SKM-1 treated with dmso at 0.1 percent for 144 hours (cell line): ENCODE measurements around the gene SPINK5.
"Not testable (repeated sequence)": the region's sequence is repeated elsewhere in the genome, so short reads cannot be mapped to it uniquely, and the experiment has no call there.

Source experiments
- DNase-seq: peaks from one replicate; lab custom pipeline; 2025; ENCODE audit not compliant: unreplicated experiment; lab: John Stamatoyannopoulos, UW

SPINK5 gene, protein sequence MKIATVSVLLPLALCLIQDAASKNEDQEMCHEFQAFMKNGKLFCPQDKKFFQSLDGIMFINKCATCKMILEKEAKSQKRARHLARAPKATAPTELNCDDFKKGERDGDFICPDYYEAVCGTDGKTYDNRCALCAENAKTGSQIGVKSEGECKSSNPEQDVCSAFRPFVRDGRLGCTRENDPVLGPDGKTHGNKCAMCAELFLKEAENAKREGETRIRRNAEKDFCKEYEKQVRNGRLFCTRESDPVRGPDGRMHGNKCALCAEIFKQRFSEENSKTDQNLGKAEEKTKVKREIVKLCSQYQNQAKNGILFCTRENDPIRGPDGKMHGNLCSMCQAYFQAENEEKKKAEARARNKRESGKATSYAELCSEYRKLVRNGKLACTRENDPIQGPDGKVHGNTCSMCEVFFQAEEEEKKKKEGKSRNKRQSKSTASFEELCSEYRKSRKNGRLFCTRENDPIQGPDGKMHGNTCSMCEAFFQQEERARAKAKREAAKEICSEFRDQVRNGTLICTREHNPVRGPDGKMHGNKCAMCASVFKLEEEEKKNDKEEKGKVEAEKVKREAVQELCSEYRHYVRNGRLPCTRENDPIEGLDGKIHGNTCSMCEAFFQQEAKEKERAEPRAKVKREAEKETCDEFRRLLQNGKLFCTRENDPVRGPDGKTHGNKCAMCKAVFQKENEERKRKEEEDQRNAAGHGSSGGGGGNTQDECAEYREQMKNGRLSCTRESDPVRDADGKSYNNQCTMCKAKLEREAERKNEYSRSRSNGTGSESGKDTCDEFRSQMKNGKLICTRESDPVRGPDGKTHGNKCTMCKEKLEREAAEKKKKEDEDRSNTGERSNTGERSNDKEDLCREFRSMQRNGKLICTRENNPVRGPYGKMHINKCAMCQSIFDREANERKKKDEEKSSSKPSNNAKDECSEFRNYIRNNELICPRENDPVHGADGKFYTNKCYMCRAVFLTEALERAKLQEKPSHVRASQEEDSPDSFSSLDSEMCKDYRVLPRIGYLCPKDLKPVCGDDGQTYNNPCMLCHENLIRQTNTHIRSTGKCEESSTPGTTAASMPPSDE

GRCh38 chr5:148063861-148064260 lies at the start of gene SPINK5:
TSS of gene SPINK5 (plus strand) at chr5:148063980. CDS start at chr5:148064045, 65 bp downstream.
- DNase-seq, result no peak

DNA sequence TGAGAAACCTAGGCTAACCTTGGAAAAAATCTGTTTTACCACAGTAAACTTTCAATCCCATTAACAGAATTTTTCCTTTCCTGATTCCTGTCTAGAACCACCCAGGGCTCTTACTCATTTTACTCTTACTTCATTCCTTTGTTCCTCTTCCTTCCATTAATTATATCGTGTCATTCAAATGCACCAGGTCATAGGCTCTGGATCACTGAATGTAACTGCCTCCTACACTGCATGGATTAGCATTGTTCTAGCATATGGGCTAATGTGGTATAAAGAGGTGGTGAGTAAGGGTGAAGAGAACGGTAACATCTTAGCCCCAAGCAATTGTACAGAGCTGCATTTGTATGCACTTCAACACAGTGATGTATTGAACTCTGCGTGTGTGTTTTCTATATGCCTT lies 49.5 kb upstream of the SPINK5 start:
- no peak for DNase-seq

GRCh38 chr5:148020257-148020988 lies 43.4 kb upstream of the SPINK5 start:
- no peak for DNase-seq

- no peak for DNase-seq
Measured at GRCh38 chr5:148027505-148027904, 36.3 kb upstream of the SPINK5 start.

DNA sequence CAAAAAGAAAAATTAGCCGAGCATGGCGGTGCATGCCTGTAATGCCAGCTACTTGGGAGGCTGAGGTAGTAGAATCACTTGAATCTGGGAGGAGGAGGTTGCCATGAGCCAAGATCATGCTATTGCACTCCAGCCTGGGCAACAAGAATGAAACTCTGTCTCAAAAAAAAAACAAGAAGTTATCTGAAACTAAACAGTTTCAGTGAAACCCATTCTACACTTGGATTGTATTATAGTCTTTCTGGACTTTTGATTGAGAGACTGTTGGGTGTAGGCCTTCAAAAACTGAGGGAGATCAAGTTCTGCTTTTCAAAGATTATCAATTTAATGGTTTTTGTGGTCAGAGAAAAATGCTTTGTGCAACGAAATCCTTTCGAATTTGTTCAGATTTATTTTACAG lies 34.6 kb upstream of the SPINK5 start:
- no peak for DNase-seq

DNA sequence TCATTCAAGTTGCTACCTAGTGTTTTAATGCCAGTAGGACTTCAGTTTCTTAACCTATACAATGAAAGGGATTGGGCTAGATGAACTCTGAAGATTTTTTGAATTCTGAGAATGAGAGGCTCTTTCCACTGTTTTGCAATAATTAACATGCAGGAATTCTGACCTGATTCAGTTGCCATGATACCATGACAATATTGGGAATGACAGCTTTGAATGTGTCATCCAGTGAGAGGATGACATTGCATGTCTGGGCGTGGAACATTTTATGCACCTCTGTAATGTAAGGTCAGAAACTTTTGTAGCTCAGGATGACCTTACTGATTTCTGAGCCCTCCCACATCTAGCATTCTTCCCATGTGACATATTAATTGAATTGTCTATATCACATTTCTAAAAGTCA lies 30.6 kb upstream of the SPINK5 start:
- no peak for DNase-seq

DNA sequence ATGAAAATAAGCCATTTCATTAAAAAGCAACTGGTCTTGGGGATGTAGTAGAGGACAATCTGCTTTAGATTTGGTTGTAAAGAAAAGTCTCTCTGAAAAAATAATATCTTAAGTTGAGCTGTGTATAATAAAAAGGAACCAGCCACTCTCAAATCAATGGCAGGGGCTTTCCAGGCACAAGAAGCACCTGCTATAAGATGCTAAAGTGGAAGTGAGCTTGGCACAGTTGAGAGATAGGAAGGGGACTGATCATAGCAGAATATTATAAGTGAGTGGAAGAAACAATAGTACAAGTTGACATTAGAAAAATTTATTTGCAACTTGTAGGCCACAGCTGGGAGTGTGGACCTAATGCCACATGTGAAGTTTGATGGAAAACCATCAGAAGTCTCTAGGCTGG lies 28.1 kb upstream of the SPINK5 start:
- no peak for DNase-seq

- DNase-seq, result no peak
Measured at GRCh38 chr5:148042881-148043280, 20.9 kb upstream of the SPINK5 start.

DNA sequence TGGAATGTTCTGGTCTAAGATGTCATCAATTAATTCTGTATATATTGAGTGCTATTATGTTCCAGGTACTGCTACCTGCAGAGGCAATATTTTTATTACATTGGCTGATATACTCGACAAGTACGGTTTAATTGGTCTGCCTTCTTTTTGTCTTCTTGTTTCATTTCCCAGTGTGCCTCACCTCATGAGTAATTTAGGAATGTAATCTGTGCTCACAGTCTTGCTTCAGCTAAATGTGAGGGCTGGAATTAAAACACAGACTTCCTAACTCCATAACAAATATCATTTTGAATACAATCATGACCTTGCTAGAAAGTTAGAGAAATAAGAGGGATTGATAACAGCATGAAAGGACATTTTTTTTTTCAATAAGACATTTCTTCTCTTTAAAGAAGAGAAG lies 20.1 kb upstream of the SPINK5 start:
- no peak for DNase-seq

DNA sequence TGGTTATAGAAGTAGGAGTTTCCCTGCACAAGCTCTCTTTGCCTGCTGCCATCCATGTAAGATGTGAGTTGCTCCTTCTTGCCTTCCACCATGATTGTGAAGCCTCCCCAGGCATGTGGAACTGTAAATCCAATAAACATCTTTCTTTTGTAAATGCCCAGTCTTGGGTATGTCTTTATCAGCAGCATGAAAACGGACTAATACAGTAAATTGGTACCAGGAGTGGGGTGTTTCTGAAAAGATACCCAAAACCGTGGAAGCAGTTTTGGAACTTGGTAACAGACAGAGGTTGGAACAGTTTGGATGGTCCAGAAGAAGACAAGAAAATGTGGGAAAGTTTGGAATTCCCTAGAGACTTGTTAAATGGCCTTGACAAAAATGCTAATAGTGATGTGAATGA lies 8.6 kb upstream of the SPINK5 start:
- not testable (repeated sequence) for DNase-seq

- no peak for DNase-seq
Measured at GRCh38 chr5:148060309-148060708, 3.5 kb upstream of the SPINK5 start.

- no peak for DNase-seq
Measured at GRCh38 chr5:148060881-148061280, 2.9 kb upstream of the SPINK5 start.

GRCh38 chr5:148070621-148071020 lies 6.8 kb downstream of the SPINK5 start:
- DNase-seq, result no peak

GRCh38 chr5:148072207-148072606 lies 8.4 kb downstream of the SPINK5 start:
- DNase-seq, result no peak

DNA sequence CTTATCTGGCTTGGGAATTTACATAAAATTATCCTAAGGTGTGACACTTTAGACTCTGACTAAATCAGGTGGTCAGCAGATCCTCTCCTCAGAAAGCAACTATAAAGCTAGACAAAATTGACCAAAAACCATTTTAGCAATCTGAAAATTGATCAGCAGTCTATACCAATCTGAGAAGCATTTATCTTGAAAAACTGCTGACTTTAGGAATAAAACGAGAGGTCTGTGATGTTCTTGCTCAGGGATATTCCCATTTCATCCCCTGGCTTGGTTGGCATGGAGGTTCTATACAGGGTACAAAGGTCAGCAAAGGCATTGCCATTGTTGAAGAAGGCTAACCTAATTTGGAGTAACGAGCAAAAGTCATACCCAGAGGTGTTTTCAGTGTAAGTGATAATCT lies 11.7 kb downstream of the SPINK5 start:
- no peak for DNase-seq

DNA sequence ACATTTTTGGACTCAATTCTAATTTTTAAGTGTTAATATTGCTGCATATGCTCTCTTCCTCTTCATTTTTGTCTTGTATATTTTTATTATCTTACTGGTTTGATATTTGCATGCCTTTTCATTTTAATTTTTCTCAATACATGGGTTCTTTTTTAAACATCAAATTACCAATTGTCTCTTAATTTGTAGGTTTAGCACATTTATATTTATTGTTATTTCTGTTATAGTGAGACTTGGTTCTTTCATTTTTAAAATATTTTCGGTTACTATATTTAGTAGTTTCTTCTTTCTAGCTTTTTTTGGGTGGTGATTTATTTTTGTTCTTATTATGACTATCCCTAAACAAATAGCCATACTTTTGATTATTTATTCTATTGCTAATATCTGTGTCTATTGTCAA lies 19.4 kb downstream of the SPINK5 start:
- DNase-seq, result no peak

DNA sequence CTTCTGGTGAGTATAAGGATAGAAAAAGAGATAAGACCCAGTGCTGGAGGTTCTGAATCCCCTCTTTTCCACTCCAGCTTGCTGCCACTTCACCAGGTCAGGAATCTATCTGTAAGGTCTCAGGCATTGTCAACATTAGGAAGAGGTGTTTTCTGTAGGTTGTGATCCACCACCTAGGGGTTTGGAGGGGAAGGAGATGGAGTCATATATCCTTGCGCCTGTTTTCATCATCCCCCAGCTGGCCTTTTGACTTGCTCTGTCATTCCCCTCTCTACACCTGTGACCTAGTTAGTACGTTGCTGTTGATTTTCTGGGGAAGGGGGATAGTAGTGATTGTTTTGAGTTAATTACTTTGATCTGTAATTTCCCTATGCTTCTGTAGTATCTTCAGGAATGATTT lies 20.5 kb downstream of the SPINK5 start:
- no peak for DNase-seq

GRCh38 chr5:148085310-148085709 lies 21.5 kb downstream of the SPINK5 start:
- no peak for DNase-seq

DNA sequence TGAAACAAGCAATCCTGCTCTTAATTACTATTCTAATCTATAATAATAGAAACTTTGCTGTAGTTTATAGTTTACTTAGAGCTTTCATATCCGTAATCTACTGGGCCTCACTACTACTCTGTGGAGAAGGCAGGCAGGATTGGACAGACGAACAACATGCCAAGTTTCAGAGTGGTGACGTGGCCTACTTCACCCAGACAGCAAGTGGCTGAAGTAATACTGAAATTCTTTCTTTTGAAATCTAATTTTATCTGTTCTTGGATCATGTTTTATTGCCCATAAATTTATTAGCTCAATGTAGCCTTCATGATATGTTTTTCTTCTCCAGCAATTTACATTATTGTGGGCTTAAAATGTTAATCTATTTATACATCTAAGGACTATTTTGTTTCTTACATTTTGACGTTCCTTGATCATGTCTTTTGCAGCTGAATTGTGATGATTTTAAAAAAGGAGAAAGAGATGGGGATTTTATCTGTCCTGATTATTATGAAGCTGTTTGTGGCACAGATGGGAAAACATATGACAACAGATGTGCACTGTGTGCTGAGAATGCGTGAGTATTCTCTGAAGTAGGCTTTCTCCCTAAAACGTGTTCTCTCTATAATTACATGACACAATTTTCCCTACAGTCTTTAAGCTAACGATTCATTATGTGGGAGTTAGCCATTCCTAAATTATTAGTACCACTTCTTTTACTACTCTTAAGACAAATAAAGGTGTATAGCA lies 22.4 kb downstream of the SPINK5 start:
- no peak for DNase-seq

GRCh38 chr5:148090146-148090772 lies 26.5 kb downstream of the SPINK5 start:
- no peak for DNase-seq
